Measurements from ENCODE around the gene MAT2A. TPM values are rescaled to one million over a fixed set of nuclear protein-coding genes. Genes with fewer than 3 reads are reported as not detected.

Gene MAT2A
- total and polyA plus RNA-seq, 2 donors (not counting 1 experiment from before 2014, with no cell fraction given) = 133 to 177 TPM

DNA sequence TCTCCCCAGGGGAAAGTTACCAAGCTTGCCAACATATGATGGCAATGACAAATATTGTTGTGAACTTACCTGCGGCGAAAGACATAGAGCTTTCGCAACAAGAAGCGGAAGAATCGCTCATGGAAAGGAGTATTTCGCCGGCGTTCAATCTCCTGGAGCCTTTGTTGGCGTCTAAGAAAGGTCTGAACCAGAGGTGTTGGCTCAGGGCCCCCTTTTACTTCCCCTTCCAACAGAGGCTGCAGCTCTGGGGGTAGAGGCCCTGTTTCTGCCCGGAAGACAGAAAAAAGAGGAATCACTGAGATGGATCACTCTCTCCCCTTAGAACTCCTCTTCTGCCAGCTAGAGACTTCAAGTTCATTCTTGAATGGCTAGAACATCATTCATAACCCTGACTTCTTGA is 11.5 kb downstream of the MAT2A start:
- H3K4me2 ChIP-seq (replicated peaks; ENCODE audit: low read depth, low read length, poor library complexity, severe bottlenecking) = no peak overlapping the region
- intact Hi-C loops (cut with micrococcal nuclease) = no loop called here
- no peak overlapping the region for H3K27ac ChIP-seq (ENCODE audit: low read length in 2 of 2)
- 57% methylated on average over 7 of the region's 10 CpGs for WGBS (ENCODE audit: insufficient coverage)
- no peak for TF ChIP-seq EZH2 (IDR thresholded peaks at IDR 0.05; ENCODE audit: borderline replicate concordance, insufficient read depth, low read depth, low read length, poor library complexity, severe bottlenecking)
- TF ChIP-seq, protein P1, sequence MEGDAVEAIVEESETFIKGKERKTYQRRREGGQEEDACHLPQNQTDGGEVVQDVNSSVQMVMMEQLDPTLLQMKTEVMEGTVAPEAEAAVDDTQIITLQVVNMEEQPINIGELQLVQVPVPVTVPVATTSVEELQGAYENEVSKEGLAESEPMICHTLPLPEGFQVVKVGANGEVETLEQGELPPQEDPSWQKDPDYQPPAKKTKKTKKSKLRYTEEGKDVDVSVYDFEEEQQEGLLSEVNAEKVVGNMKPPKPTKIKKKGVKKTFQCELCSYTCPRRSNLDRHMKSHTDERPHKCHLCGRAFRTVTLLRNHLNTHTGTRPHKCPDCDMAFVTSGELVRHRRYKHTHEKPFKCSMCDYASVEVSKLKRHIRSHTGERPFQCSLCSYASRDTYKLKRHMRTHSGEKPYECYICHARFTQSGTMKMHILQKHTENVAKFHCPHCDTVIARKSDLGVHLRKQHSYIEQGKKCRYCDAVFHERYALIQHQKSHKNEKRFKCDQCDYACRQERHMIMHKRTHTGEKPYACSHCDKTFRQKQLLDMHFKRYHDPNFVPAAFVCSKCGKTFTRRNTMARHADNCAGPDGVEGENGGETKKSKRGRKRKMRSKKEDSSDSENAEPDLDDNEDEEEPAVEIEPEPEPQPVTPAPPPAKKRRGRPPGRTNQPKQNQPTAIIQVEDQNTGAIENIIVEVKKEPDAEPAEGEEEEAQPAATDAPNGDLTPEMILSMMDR (IDR thresholded peaks at IDR 0.05) = no peak
- Mint-ChIP-seq H3K4me1 (peaks cover 4% of the 10 kb centered on the region), H3K27me3 (no peaks in the 10 kb centered on the region), H3K9me3 (ENCODE audit: insufficient read depth) (no peaks in the 10 kb centered on the region), H3K27ac (no peak overlapping the region), H3K4me3 (no peak overlapping the region)
- peaks cover 0 to 56% of the 10 kb centered on the region in 2 experiments for H3K36me3 ChIP-seq (replicated peaks in 1 of 2; ENCODE audit: control extremely low read depth in 1 of 2, control insufficient read depth in 1 of 2, extremely low read depth in 1 of 2, insufficient read depth in 2 of 2, low read length in 1 of 2)
- no peaks in the 10 kb centered on the region for H3K27me3 ChIP-seq (replicated peaks in 1 of 4; ENCODE audit: control extremely low read depth in 1 of 4, control insufficient read depth in 3 of 4, insufficient read depth in 4 of 4, low read length in 3 of 4)
- no peak overlapping the region for H3K9ac ChIP-seq (ENCODE audit: low read length)
- H2AFZ ChIP-seq (ENCODE audit: insufficient read depth, low read depth, low read length, poor library complexity, severe bottlenecking) = no peak overlapping the region
- ChIA-PET CTCF (interaction anchor here (0.5 to 10.0 kb wide), 17 partner anchors 10 to 284 kb away, joined by 3 to 299 read pairs (median 10); partner anchors contain the start of genes GGCX, MAT2A, RNF181 and SH2D6), POLR2A (interaction anchor here (0.7 to 4.6 kb wide), 3 partner anchors 11 to 162 kb away, joined by 3 to 30 read pairs (median 4); partner anchors contain the start of gene MAT2A)
- peaks cover 0 to 3% of the 10 kb centered on the region in 2 donors for H3K4me1 ChIP-seq (ENCODE audit: control insufficient read depth in 2 of 2, insufficient read depth in 2 of 2, low read length in 2 of 2)
- no peak overlapping the region for H3K4me3 ChIP-seq (ENCODE audit: control extremely low read depth in 1 of 5, extremely low read depth in 1 of 5, insufficient read depth in 1 of 5, low read depth in 2 of 5, low read length in 4 of 5)
- no peaks in the 10 kb centered on the region for H3K9me3 ChIP-seq (ENCODE audit: control extremely low read depth in 1 of 3, control insufficient read depth in 2 of 3, insufficient read depth in 1 of 3, low read length in 2 of 3)
- no peaks in the 10 kb centered on the region for H4K20me1 ChIP-seq (ENCODE audit: control insufficient read depth, insufficient read depth, low read length, poor library complexity, severe bottlenecking)
- H3K79me2 ChIP-seq (ENCODE audit: control insufficient read depth, insufficient read depth, low read length) = no peaks in the 10 kb centered on the region
- DNase-seq = no peak
- no peak for ATAC-seq (ENCODE audit: low read depth)

All from B cell (primary cell).